Inferior parietal cortex (tissue), 1 donor: ENCODE measurements around the gene SCO2.

ENCODE experiments used
- DNase-seq: peaks from one replicate; pipeline ENCODE4 v3.0.0-alpha.2; 2016; ENCODE audit errors: extremely low spot score

Gene SCO2

DNA sequence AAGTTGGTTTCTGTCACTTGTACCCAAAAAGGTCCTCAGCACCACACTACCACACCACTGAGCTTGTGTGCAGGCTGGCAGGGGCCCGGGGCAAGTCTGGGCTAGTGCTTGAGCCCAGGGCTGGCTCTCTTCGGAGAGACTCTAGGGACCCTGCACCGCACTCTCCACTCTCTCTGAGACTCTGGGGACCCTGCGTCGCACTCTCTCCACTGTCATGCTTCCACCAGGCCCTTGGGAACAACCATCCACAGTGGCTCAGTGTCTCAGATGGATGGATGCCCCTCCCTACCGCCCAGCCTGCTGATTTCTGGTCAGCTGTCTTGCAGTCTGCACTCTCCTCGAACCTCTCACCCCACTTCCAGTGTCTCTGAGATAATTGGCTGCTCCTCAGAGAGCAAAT, 48.5 kb downstream of the SCO2 start:
- no peak for DNase-seq

DNA sequence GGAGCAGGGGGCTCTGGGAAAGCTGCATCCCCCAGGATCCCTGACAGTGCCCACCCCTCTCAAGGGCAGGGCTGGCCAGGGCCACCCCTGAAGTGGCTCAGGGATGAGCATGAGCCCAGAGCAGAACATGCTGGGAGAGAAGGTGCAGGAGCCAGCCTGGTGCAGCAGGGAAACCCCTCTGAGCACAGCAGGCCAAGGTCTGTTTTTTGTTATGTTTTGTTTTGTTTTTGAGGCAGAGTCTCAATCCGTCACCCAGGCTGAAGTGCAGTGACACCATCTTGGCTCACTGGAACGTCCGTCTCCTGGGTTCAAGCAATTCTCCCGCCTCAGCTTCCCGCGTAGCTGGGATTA, 49.8 kb downstream of the SCO2 start:
- no peak for DNase-seq

DNA sequence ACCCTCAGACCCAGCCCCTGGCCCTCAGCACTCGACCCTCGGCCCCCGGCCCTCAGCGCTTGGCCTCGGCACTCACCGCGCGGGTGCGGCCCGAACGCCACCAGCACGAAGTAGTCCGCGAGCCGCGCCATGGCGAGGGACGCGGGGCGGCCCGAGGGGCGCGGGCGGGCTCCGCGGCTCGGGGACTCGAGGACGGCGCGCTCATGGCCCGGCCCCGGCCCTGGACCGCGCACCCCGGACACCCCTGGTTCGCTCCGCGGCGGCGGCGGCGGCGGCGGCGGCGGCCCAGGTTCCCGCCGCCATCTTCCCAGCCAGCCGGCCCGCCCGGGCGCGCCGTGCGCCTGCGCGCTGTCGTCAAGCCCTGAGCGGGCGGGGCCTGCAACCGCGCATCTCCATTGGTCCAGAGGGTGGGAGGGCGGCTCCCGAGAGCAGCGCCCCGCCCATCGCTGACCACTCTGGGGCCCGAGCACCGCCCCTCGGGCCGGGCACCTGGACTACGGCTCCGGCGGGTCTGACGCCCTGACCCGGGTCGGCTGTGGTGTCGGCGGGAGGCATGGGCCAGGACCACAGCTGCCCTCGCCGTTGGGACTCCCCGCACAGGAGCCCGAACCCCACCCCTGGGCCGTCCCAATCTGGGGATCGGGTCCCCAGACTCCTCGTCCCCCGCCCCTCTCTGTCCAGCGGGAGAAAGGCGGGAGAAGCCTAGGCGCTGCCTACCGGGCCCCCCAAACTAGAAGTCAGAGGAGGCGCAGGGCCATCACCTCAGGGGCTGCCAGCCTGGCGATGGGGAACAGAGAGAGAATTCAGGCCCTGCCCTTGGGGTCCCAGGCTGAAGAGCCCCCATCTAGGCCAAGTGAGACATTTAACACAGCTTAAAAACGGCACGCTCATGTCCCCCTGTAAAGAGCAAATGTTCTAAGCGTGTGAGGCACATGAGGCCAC, 50.4 kb downstream of the SCO2 start, which contains the start of gene SBF1:
Gene SBF1 (minus strand): TSS at position 326 of the 942 bp plus-strand sequence. CDS start 195 bp downstream, at position 131.
- DNase-seq = peak; percentile 86

DNA sequence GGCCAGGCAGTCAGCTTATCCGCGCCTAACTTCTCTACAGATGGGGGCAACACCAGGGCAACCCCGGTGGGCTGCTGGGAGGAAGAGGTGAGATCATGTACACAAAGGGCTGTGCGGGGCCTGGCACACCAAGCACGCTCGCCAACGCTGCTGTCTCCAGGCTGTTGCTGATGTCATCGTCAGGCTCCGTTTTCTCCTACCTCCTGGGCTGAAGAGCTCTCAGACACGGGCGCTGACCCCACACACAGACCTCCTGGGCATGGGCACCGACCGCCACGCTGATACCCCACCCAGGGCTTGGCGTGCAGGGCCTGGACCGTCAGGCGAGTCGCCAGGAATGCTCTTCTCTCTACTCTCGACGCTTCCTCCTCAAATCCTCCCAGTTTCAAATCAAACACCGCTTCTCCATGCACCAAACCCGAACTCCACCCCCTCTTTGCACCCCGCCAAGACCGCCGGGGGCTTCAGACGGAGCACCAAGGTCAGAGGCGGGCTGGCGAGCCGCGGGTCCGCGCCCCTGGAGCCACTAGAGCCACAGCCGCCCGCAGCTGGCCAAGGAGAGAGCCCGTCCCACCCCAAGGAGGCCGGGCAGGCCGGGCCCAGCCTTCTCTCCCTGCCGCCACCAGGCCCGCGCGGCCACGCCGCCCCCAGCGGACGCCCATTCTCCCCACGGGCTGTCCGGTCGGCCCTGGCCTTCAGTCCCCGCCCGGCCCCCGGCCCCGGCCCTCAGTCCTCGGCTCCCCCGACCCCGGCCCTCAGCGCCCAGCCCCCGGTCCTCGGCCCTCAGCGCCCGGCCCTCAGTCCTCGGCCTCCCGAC, 51.3 kb downstream of the SCO2 start:
- no peak for DNase-seq
